Measurements from ENCODE around the gene HSPA1L. TPM values are rescaled to one million over a fixed set of nuclear protein-coding genes. Genes with fewer than 3 reads are reported as not detected.
A peak's percentile ranks its signal among the peaks of the same experiment; 100 is the strongest.

HSPA1L gene
- total and polyA plus RNA-seq, 5 donors, result 1.6 to 2.8 (median 2.0) TPM

DNA sequence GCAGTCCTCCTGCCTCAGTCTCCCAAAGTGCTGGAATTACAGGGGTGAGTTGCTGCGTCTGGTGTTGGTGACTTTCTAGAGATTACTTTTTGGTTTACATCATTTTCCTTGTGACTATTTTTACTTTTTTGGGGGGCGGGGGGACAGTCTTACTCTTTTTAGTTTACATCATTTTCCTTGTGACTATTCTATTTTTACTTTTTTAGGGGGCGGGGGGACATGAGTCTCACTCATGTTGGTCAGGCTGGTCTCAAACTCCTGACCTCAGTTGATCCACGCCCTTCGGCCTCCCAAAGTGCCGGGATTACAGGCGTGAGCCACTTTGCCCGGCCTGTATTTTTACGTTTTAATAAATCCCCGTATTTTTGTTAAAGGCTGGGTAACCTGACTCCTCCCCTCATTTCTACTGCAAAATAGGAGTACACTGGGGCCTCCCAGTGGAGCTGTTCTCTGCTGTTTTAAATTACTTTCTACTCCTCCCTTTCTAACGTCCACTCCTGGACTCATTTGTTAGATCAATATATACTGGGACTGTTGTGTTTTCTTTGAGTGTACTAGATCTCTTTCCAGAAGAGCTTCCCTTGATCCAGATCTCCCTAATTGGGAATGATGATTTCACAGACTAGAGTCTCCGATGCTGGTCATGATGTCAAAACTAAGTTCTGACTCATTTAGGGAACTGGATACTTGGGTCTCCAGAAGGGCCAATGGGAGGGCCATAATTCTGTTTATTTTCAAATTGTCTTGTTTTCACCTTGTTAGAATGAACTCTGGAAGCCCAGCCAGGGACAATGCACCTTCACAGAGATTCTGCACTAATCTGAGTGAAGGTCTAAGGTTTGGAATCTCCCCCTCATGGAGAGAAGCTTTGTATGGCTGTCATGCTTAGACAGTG, 21.6 kb upstream of the HSPA1L start:
- Histone ChIP-seq H3K27me3 (ENCODE audit: control insufficient read depth, insufficient read depth) (no peaks in the 10 kb centered on the region), H3K27ac (ENCODE audit: low read length) (peak overlapping the region; percentile 70), H3K4me3 (ENCODE audit: low read length) (peak overlapping the region; percentile 98), H3K4me1 (ENCODE audit: control insufficient read depth, insufficient read depth, low read length) (peaks cover 8% of the 10 kb centered on the region), H3K9me3 (ENCODE audit: control insufficient read depth, low read length) (no peaks in the 10 kb centered on the region)
- 22% methylated on average over 12 of the region's 12 CpGs for WGBS
- intact Hi-C loops (cut with DNase I), result loop anchor here in 2 of 4 donors (10.0 kb wide), 2 partner anchors 102 to 112 kb away; partner anchors contain the start of genes CLIC1 (in 1 of the 2), DDAH2 (in 1 of the 2), LY6G6C (in 1 of the 2) and MPIG6B (in 1 of the 2)
- DNase-seq, result peak in 1 of 3 donors; percentile 21
- no peak for ATAC-seq

GRCh38 chr6:31836047-31836473, 21.0 kb upstream of the HSPA1L start:
- H3K27me3 ChIP-seq (ENCODE audit: control insufficient read depth, insufficient read depth), result no peaks in the 10 kb centered on the region
- 16% methylated on average over 14 of the region's 14 CpGs for WGBS
- H3K9me3 ChIP-seq (ENCODE audit: control insufficient read depth, low read length), result no peaks in the 10 kb centered on the region
- H3K27ac ChIP-seq (ENCODE audit: low read length), result peak overlapping the region; percentile 70
- peak overlapping the region; percentile 98 for H3K4me3 ChIP-seq (ENCODE audit: low read length)
- intact Hi-C loops (cut with DNase I), result loop anchor here in 2 of 4 donors (10.0 kb wide), 2 partner anchors 101 to 111 kb away; partner anchors contain the start of genes CLIC1 (in 1 of the 2), DDAH2 (in 1 of the 2), LY6G6C (in 1 of the 2) and MPIG6B (in 1 of the 2)
- ATAC-seq, result no peak
- H3K4me1 ChIP-seq (ENCODE audit: control insufficient read depth, insufficient read depth, low read length), result peaks cover 8% of the 10 kb centered on the region
- DNase-seq, result no peak

- intact Hi-C loops (cut with DNase I), result loop anchor here in 2 of 4 donors (10.0 kb wide), 2 partner anchors 100 to 110 kb away; partner anchors contain the start of genes CLIC1 (in 1 of the 2), DDAH2 (in 1 of the 2), LY6G6C (in 1 of the 2) and MPIG6B (in 1 of the 2)
- peak overlapping the region; percentile 99 for H3K27ac ChIP-seq (ENCODE audit: low read length)
- H3K4me1 ChIP-seq (ENCODE audit: control insufficient read depth, insufficient read depth, low read length), result peaks cover 8% of the 10 kb centered on the region
- peak overlapping the region; percentile 98 for H3K4me3 ChIP-seq (ENCODE audit: low read length)
- H3K9me3 ChIP-seq (ENCODE audit: control insufficient read depth, low read length), result no peaks in the 10 kb centered on the region
- ATAC-seq (peak; percentile 93 to 94), DNase-seq (peak; percentile 88 to 96 (median 95))
- under 1% methylated on average over 59 of the region's 59 CpGs for WGBS
- H3K27me3 ChIP-seq (ENCODE audit: control insufficient read depth, insufficient read depth), result no peaks in the 10 kb centered on the region
Measured at GRCh38 chr6:31834367-31835250, 19.5 kb upstream of the HSPA1L start.

- intact Hi-C loops (cut with DNase I), result loop anchor here in 3 of 4 donors (2.0 to 10.0 kb wide), 3 partner anchors 97 to 151 kb away; partner anchors contain the start of genes CLIC1 (in 1 of the 3), DDAH2 (in 1 of the 3), LY6G5C (in 1 of the 3) and LY6G6C (in 1 of the 3)
- Histone ChIP-seq H3K27me3 (ENCODE audit: control insufficient read depth, insufficient read depth) (no peaks in the 10 kb centered on the region), H3K27ac (ENCODE audit: low read length) (no peak overlapping the region), H3K4me1 (ENCODE audit: control insufficient read depth, insufficient read depth, low read length) (no peaks in the 10 kb centered on the region), H3K4me3 (ENCODE audit: low read length) (peak overlapping the region; percentile 96), H3K9me3 (ENCODE audit: control insufficient read depth, low read length) (no peaks in the 10 kb centered on the region)
- peak in 1 of 3 donors; percentile 23 for DNase-seq
- no peak for ATAC-seq
- WGBS, result 85% methylated on average over 15 of the region's 15 CpGs
Measured at GRCh38 chr6:31831350-31832215, 16.5 kb upstream of the HSPA1L start.

DNA sequence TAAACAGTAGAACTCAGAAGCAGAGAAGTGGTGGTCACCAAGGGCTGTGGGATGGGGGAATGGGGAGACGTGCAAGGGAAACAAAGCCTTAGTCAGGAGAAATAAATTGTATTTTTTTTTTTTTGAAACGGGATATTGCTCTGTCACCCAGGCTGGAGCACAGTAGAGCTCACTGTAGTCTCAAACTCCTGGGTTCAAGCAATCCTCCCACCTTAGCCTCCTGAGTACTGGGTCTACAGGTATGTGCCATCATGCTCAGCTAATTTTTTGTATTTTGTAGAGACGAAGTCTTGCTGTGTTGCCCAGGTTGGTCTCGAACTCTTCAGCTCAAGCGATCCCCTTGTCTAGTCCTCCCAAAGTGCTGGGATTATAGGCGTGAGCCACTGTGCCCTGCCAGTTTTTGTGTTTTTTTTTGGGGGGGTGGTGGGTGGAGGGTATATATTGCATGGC, 15.8 kb upstream of the HSPA1L start:
- 53% methylated on average over 6 of the region's 6 CpGs for WGBS

GRCh38 chr6:31829633-31830283, 14.7 kb upstream of the HSPA1L start:
- peaks cover 5% of the 10 kb centered on the region for H3K4me1 ChIP-seq (ENCODE audit: control insufficient read depth, insufficient read depth, low read length)

More for the DNA sequence above, 15.8 kb upstream of the HSPA1L start:
- ATAC-seq (no peak), DNase-seq (peak in 1 of 3 donors; percentile 3)
- intact Hi-C loops (cut with DNase I), result loop anchor here in 3 of 4 donors (2.0 to 10.0 kb wide), 3 partner anchors 96 to 150 kb away; partner anchors contain the start of genes CLIC1 (in 1 of the 3), DDAH2 (in 1 of the 3), LY6G5C (in 1 of the 3) and LY6G6C (in 1 of the 3)
- H3K4me3 ChIP-seq (ENCODE audit: low read length), result peak overlapping the region; percentile 96
- H3K27ac ChIP-seq (ENCODE audit: low read length), result no peak overlapping the region
- H3K4me1 ChIP-seq (ENCODE audit: control insufficient read depth, insufficient read depth, low read length), result peaks cover 4% of the 10 kb centered on the region
- no peaks in the 10 kb centered on the region for H3K27me3 ChIP-seq (ENCODE audit: control insufficient read depth, insufficient read depth)
- H3K9me3 ChIP-seq (ENCODE audit: control insufficient read depth, low read length), result no peaks in the 10 kb centered on the region

GRCh38 chr6:31827286-31828079, 12.4 kb upstream of the HSPA1L start, which contains the start of gene HSPA1B:
Gene HSPA1B (plus strand): TSS chr6:31827738. CDS start chr6:31827951, 213 bp downstream.
- peak; percentile 97 for ATAC-seq

More at GRCh38 chr6:31829633-31830283, 14.7 kb upstream of the HSPA1L start:
- Histone ChIP-seq H3K27me3 (ENCODE audit: control insufficient read depth, insufficient read depth) (no peaks in the 10 kb centered on the region), H3K4me3 (ENCODE audit: low read length) (peak overlapping the region; percentile 96), H3K27ac (ENCODE audit: low read length) (no peak overlapping the region), H3K9me3 (ENCODE audit: control insufficient read depth, low read length) (no peaks in the 10 kb centered on the region)
- WGBS, result under 1% methylated on average over 10 of the region's 15 CpGs
- intact Hi-C loops (cut with DNase I), result loop anchor here in 3 of 4 donors (2.0 to 10.0 kb wide), 3 partner anchors 95 to 149 kb away; partner anchors contain the start of genes CLIC1 (in 1 of the 3), DDAH2 (in 1 of the 3), LY6G5C (in 1 of the 3) and LY6G6C (in 1 of the 3)
- no peak for ATAC-seq
- peak in 2 of 3 donors; percentile 62 to 66 for DNase-seq

DNA sequence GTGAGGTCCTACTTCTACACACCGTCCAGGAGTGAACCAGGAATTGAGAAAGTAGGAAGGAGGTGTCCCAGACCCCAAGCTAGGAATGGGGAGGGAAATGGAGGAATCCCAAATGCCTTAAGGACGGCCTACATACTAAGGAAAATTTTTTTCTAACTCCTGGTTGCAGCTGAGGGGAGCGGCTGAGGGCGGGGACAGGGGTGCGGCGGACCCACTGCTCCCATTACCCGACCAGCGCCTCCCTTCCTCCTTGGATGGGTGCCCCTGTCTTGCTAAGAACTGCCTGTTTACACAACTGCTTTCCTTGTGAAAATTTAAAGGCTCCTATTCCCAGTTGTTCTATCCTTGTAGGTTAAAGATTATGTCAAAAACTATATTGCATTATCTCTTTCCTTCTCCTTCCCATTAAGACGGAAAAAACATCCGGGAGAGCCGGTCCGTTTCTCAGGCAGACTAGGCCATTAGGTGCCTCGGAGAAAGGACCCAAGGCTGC, 11.8 kb upstream of the HSPA1L start:
- intact Hi-C loops (cut with DNase I), result loop anchor here in 1 of 4 donors (2.0 kb wide), 1 partner anchor 98 kb away; the partner anchor contains the start of gene DDAH2
- H3K4me1 ChIP-seq (ENCODE audit: control insufficient read depth, insufficient read depth, low read length), result peaks cover 5% of the 10 kb centered on the region

More at GRCh38 chr6:31827286-31828079, 12.4 kb upstream of the HSPA1L start, which contains the start of gene HSPA1B:
- H3K4me3 ChIP-seq (ENCODE audit: low read length), result peak within 1 kb of the TSS; percentile 77
- H3K9me3 ChIP-seq (ENCODE audit: control insufficient read depth, low read length), result no peaks in the 10 kb centered on the region
- H3K27ac ChIP-seq (ENCODE audit: low read length), result peak within 1 kb of the TSS; percentile 99
- DNase-seq, result peak; percentile 99 to 100 (median 100)
- intact Hi-C loops (cut with DNase I), result loop anchor here in 1 of 4 donors (2.0 kb wide), 1 partner anchor 99 kb away; the partner anchor contains the start of gene DDAH2
- under 1% methylated on average over 52 of the region's 56 CpGs for WGBS
- no peaks in the 10 kb centered on the region for H3K27me3 ChIP-seq (ENCODE audit: control insufficient read depth, insufficient read depth)
- H3K4me1 ChIP-seq (ENCODE audit: control insufficient read depth, insufficient read depth, low read length), result peaks cover 5% of the 10 kb centered on the region

More for the DNA sequence above, 11.8 kb upstream of the HSPA1L start:
- DNase-seq, result peak; percentile 93 to 96 (median 95)
- WGBS, result 0% methylated on average over 13 of the region's 13 CpGs
- peak overlapping the region; percentile 98 for H3K27ac ChIP-seq (ENCODE audit: low read length)
- H3K27me3 ChIP-seq (ENCODE audit: control insufficient read depth, insufficient read depth), result no peaks in the 10 kb centered on the region
- ATAC-seq, result peak; percentile 74 to 77
- H3K4me3 ChIP-seq (ENCODE audit: low read length), result peak overlapping the region; percentile 47
- H3K9me3 ChIP-seq (ENCODE audit: control insufficient read depth, low read length), result no peaks in the 10 kb centered on the region
